C1 segment of cervical spinal cord (tissue), 14 donors: Measurements from ENCODE around the gene KDF1.
"Not testable (repeated sequence)": the region's sequence is repeated elsewhere in the genome, so short reads cannot be mapped to it uniquely, and the experiment has no call there.

Experiments used
- DNase-seq, 14 donors: peaks; one replicate each; lab custom pipeline; 2025; lab: John Stamatoyannopoulos, UW

Gene KDF1

GRCh38 chr1:26994020-26994786 is 33.9 kb upstream of the KDF1 start:
- DNase-seq, result peak in 1 of 14 donors; percentile 24

- peak in 10 of 14 donors; percentile 12 to 83 (median 30) for DNase-seq
Measured at GRCh38 chr1:26993237-26994019, 33.2 kb upstream of the KDF1 start, which contains the start of gene TRNP1. TRNP1 (plus strand) TSS chr1:26993692; CDS start chr1:26993787, 95 bp downstream.

DNA sequence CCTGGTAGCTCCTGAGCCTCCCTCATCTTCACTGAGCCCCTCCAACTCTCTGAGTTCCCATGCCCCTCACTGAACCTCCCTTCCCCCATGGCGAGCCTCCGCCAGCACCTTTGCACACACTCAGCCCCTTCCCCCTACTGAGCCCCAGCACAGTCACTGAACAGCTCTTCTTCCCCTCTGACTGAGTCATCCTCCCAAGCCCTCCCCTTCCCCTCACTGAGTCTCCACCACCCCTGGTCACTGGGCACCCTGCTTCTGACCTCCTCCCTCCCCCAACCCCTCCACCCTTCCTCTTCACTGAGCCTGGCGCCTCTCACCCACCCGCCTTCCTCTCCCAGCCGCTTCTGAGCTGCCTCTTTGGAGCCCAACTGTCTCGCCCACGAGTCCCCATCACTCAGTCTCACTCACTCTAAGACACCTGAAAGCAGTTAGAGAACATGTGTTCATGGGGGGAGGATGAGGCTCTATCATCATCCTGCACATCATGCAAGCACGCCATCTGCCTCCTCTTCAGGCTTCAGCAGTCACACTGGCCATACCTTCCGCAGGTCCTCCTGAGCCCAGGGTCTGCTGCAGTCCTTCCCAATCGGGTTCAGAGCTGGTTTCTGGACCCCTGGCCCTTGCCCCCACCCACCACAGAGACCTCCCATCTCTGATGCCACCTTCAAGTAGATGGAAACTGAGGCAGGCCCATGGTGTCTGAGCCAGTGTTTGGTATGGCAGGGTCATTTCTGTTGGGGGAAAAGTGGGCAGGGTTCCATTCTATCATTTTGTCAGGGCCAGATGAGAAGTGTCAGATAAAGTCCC is 31.2 kb upstream of the KDF1 start:
- no peak for DNase-seq

DNA sequence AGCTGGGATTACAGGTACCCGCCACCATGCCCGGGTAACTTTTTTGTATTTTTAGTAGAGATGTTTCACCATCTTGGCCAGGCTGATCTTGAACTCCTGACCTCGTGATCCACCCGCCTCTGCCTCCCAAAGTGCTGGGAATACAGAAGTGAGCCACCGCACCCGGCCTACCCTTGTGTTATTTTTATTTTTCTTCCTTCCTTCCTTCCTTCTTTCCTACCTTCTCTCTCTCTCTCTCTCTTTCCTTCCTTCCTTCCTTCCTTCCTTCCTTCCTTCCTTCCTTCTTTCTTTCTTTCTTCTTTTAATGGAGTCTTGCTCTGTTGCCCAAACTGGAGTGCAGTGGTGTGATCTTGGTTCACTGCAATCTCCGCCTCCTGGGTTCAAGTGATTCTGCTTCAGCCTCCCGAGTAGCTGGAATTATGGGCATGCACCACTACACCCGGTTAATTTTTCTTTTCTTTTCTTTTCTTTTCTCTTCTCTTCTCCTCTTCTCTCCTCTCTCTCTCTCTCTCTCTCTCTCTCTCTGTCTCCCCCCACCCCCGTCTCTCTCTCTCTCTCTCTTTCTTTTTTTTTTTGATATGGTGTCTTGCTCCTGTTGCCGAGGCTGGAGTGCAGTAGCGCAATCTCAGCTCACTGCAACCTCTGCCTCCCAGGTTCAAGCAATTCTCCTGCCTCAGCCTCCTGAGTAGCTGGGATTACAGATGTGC is 29.3 kb upstream of the KDF1 start:
- not testable (repeated sequence) for DNase-seq

- no peak for DNase-seq
Measured at GRCh38 chr1:26986658-26987057, 26.4 kb upstream of the KDF1 start.

GRCh38 chr1:26984291-26984690 is 24.0 kb upstream of the KDF1 start:
- DNase-seq, result no peak

- DNase-seq, result no peak
Measured at GRCh38 chr1:26983863-26984262, 23.6 kb upstream of the KDF1 start.

- no peak for DNase-seq
Measured at GRCh38 chr1:26981146-26981846, 21.0 kb upstream of the KDF1 start.

DNA sequence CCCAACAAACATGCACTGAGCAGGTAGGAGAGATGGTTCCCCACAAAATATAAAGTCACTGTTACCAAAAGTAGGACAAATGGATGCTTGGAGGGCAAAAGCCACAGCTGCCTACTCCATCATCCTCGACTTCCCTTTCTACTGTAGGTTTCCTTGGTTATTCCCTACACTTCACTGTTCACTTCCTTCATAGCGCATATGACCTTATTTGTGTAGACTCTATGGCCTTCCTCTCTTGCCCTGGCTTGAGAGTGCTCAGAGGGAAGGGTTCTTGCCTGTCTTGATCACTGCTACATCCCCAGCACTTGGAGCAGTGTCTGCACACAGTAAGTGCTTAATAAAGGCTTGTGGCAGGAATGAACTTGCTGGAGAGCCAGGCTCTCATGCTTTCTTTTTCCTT is 18.6 kb upstream of the KDF1 start:
- no peak for DNase-seq

- DNase-seq, result no peak
Measured at GRCh38 chr1:26976621-26977510, 16.6 kb upstream of the KDF1 start.

DNA sequence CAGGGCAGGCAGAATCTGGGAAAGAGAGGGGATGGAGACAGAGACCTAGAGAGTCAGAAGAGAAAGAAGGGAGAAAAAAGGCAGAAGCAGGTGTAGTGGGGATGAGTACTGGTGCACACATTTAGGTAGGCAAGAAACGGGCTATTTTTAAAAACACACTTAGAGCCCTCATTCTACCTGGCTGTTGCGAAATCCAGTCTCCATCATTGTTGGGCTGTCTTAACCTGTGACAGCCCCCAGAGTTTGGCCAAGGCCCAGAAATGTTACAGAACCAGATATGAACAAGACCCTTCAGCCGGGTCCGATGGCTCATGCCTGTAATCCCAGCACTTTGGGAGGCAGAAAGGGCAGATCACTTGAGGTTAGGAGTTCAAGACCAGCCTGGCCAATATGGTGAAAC is 12.6 kb upstream of the KDF1 start:
- no peak for DNase-seq

DNA sequence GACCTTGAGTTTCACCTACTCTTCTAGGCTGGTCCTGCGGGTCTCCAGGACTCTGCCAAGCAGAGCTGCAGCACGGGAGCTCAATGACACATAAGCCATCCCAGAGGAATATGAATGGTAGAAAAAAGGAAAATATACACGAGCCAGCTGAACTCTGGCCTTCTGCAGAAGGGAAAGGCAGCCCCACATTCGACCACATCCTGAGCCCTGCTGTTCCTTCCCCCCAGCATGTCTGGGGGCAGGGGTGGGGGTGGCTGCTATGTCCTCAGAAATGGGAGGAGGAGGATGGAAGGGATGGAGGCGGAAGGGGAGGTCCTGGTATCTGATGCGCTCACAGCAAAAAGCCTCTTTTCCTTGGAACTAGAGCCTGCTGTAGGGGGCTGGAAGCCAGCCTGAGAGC is 12.1 kb upstream of the KDF1 start:
- no peak for DNase-seq

GRCh38 chr1:26971590-26971989 is 11.3 kb upstream of the KDF1 start:
- DNase-seq, result no peak

DNA sequence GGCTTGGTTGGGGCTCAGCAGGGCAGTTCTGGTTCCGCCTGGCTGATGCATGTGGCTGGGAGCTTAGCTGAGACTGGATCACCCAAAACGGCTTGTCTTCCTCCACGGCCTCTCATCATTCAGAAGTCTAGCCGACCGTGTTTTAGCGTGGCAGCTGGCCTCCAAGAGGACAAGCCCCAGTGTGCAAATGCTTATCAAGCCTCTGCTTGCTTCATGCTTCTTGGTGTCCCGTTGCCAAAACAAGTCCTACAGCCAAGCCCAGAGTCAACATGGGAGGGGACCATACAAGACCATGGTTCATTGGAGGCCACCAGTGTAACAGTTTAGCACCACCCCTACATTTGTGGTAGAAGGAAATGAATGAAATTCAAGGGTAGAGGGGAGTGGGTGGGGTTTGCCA is 10.5 kb upstream of the KDF1 start:
- DNase-seq, result no peak

- DNase-seq, result no peak
Measured at GRCh38 chr1:26965628-26966027, 5.4 kb upstream of the KDF1 start.

- DNase-seq, result no peak
Measured at GRCh38 chr1:26965213-26965612, 4.9 kb upstream of the KDF1 start.

GRCh38 chr1:26961826-26962225 is 1.6 kb upstream of the KDF1 start:
- DNase-seq, result no peak

DNA sequence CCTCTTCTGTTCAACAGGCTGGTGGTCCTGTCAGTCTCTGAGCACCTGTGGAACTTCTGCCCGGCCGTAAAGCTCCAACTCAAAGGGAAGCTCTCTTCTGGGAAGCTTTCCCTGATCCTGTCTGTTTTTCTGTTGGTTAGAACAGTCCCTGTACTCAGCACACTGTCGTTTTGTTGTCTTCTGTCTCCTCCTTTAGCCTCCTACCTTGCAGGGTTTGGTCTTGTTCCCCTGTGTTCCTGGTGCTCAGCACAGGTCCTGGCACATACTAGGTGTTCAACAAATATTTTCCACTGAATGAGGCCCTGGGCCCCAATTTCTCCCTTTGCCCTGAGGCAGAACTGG is 328 bp upstream of the KDF1 start:
- no peak for DNase-seq

DNA sequence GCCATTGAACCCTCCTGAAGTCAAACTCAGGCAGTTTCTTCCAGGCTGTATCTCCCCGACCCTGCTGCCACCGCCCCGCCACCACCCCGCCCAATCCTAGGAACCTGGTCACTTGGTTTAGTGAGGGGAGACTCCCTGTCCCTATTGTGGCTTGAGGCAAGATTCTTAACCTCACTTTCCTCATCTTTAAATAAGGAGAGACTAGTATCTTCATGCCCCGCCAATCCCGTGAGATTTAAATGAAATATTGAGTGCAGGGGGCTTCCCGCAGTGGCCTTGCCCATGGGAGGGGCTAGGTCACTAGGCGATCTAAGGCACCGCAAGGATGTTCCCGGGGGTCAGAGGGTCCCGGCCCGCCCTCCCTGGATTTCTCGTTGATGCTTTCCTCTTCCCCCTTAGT is 998 bp downstream of the KDF1 start:
- DNase-seq, result no peak

GRCh38 chr1:26957306-26957705 is 3.0 kb downstream of the KDF1 start:
- no peak for DNase-seq
